HG03103 (cell line): Measurements from ENCODE around the gene GGT6.

Experiments
- ATAC-seq: cut with Tn5 transposase; IDR thresholded peaks from one replicate; pipeline ENCODE4 v1.9.1; 2021; ENCODE audit warnings: low read depth; ENCODE audit not compliant: unreplicated experiment

Gene GGT6

GRCh38 chr17:4576729-4577322 is 16.4 kb upstream of the GGT6 start:
- ATAC-seq: no peak

- ATAC-seq: no peak
Observed at GRCh38 chr17:4576161-4576558, 15.8 kb upstream of the GGT6 start.

- ATAC-seq: no peak
Observed at GRCh38 chr17:4574448-4575045, 14.2 kb upstream of the GGT6 start.

- ATAC-seq: no peak
Observed at GRCh38 chr17:4573669-4574068, 13.3 kb upstream of the GGT6 start.

- ATAC-seq: no peak
Observed at GRCh38 chr17:4573115-4573514, 12.7 kb upstream of the GGT6 start.

- no peak for ATAC-seq
Observed at GRCh38 chr17:4572131-4572530, 11.8 kb upstream of the GGT6 start.

GRCh38 chr17:4569591-4569990 is 9.2 kb upstream of the GGT6 start:
- no peak for ATAC-seq

- ATAC-seq: no peak
Observed at GRCh38 chr17:4566785-4567184, 6.4 kb upstream of the GGT6 start.

GRCh38 chr17:4565209-4566141 is 5.1 kb upstream of the GGT6 start:
- ATAC-seq: no peak

GRCh38 chr17:4562015-4562969 is 1.9 kb upstream of the GGT6 start:
- ATAC-seq: no peak

- ATAC-seq: no peak
Observed at GRCh38 chr17:4560837-4561256, 470 bp upstream of the GGT6 start.

GRCh38 chr17:4559966-4560365 is 411 bp downstream of the GGT6 start:
- ATAC-seq: no peak

GRCh38 chr17:4559139-4559791 is 1.1 kb downstream of the GGT6 start:
- ATAC-seq: no peak

GRCh38 chr17:4558347-4558971 is 1.9 kb downstream of the GGT6 start:
- no peak for ATAC-seq

- ATAC-seq: no peak
Observed at GRCh38 chr17:4557626-4558346, 2.6 kb downstream of the GGT6 start.

GRCh38 chr17:4556996-4557395 is 3.4 kb downstream of the GGT6 start:
- ATAC-seq: no peak

- no peak for ATAC-seq
Observed at GRCh38 chr17:4555873-4556759, 4.3 kb downstream of the GGT6 start.
